K562 (cell line): ENCODE results near the gene ANKRD30A. TPM values are rescaled to one million over a fixed set of nuclear protein-coding genes. Genes with fewer than 3 reads are reported as not detected.

ENCODE experiments used
- CHD2 ChIP-seq: IDR thresholded peaks from 2 replicates; pipeline ENCODE4 v1.6.1; 2011; ENCODE audit warnings: low read depth, low read length
- CREB3 ChIP-seq: fragments of 450-650 bp; conservative IDR thresholded peaks from 2 replicates; pipeline ENCODE4 v1.6.1; 2016; ENCODE audit warnings: missing genetic modification characterization, low read depth, mild to moderate bottlenecking, missing compliant biosample characterization, moderate library complexity
- HNRNPH1 ChIP-seq: fragments of 200-400 bp; formaldehyde crosslinking; optimal IDR thresholded peaks from 2 replicates; pipeline ENCODE3; 2017; ENCODE audit warnings: low read depth, mild to moderate bottlenecking, low read length, moderate library complexity
- MAFG ChIP-seq: fragments of 450-650 bp; conservative IDR thresholded peaks from 2 replicates; pipeline ENCODE4 v1.6.1; 2016; ENCODE audit warnings: missing genetic modification characterization, missing compliant biosample characterization
- NCOA6 ChIP-seq: fragments of 450-650 bp; IDR thresholded peaks from 2 replicates; pipeline ENCODE4 v1.6.1; 2017; ENCODE audit warnings: mild to moderate bottlenecking
- NEUROD1 ChIP-seq: fragments of 150-350 bp; IDR thresholded peaks from 2 replicates; pipeline ENCODE4 v1.6.1; 2014; ENCODE audit warnings: borderline replicate concordance, low read length, low read depth; ENCODE audit not compliant: partially characterized antibody
- POLR3A ChIP-seq: IDR thresholded peaks from 2 replicates; pipeline ENCODE4 v1.6.1; 2011; ENCODE audit warnings: borderline replicate concordance, mild to moderate bottlenecking, moderate library complexity; ENCODE audit not compliant: insufficient read length, insufficient read depth; ENCODE audit errors: extremely low read depth
- PURB ChIP-seq: sonication (generic); formaldehyde crosslinking; IDR thresholded peaks from 2 replicates; pipeline ENCODE4 v1.9.0; 2021; ENCODE audit warnings: low read depth, mild to moderate bottlenecking, missing genetic modification reagents
- SMARCA4 ChIP-seq: fragments of 450-650 bp; IDR thresholded peaks from 2 replicates; pipeline ENCODE4 v1.6.1; 2016
- TCFL5 ChIP-seq: fragments of 250-450 bp; sonication (Bioruptor Pico); conservative IDR thresholded peaks from 2 replicates; pipeline ENCODE4 v1.6.1; 2021; ENCODE audit warnings: mild to moderate bottlenecking, moderate library complexity, matching md5 sums
- ZNF507 ChIP-seq: conservative IDR thresholded peaks from 2 replicates; pipeline ENCODE4 v1.6.1; 2017; ENCODE audit warnings: missing genetic modification characterization, missing compliant biosample characterization
- ZNF551 ChIP-seq: fragments of 250-450 bp; sonication (Bioruptor Pico); IDR thresholded peaks from 2 replicates; pipeline ENCODE4 v1.5.0; 2021; ENCODE audit warnings: mild to moderate bottlenecking, moderate library complexity
- ZNF695 ChIP-seq: fragments of 450-650 bp; formaldehyde crosslinking; IDR thresholded peaks from 2 replicates; pipeline ENCODE4 v1.4.0; 2020; ENCODE audit warnings: mild to moderate bottlenecking, moderate library complexity
- ZNF76 ChIP-seq: fragments of 250-450 bp; sonication (Bioruptor Pico); IDR thresholded peaks from 2 replicates; pipeline ENCODE4 v1.4.0; 2020; ENCODE audit warnings: mild to moderate bottlenecking, moderate library complexity, borderline replicate concordance
- ZNF79 ChIP-seq: fragments of 250-450 bp; sonication (Bioruptor Pico); IDR thresholded peaks from 2 replicates; pipeline ENCODE4 v1.4.0; 2020; ENCODE audit warnings: low read depth, mild to moderate bottlenecking, moderate library complexity
- polyA plus RNA-seq, 8 experiments: library from polyadenylated mRNA; depleted of rRNA in 4 of 8; stranded (reverse) in 5 of 8; unstranded in 3 of 8; fragments of >200 nt; fragmentation: Nextera tagmentation in 2 of 8; fragmentation: Illumina TruSeq in 1 of 8; extraction: Ambion mirVana in 2 of 8; extraction: Trizol in 1 of 8; gene quantifications; 2 replicates each; pipeline versions ENCODE4 v1.2.1 to v1.2.3, GENCODE V29; 2011 to 2014; ENCODE audit warnings: inconsistent platforms in 1 of 8, missing spikeins in 1 of 8
- total RNA-seq, 7 experiments: library from RNA; depleted of rRNA in 6 of 7; stranded (reverse); fragments of >200 nt in 6 of 7; fragmentation: Illumina TruSeq in 2 of 7; extraction: Trizol in 2 of 7; gene quantifications; 2 replicates each; pipeline versions ENCODE4 v1.2.1 to v1.2.3, GENCODE V29; 2011 to 2021; ENCODE audit warnings: low replicate concordance in 1 of 7
- TF ChIP-seq, protein P1 (sequence below): sonication (generic); formaldehyde crosslinking; IDR thresholded peaks from 2 replicates; pipeline ENCODE4 v1.8.0; 2023; ENCODE audit warnings: missing genetic modification reagents, mild to moderate bottlenecking, borderline replicate concordance

Gene ANKRD30A
- total and polyA plus RNA-seq, 9 of the 15 experiments (the other 6 are each of a cell fraction or from before 2014, with no cell fraction given) = 0.04 to 0.09 (median 0.07) TPM; not detected in 6

DNA sequence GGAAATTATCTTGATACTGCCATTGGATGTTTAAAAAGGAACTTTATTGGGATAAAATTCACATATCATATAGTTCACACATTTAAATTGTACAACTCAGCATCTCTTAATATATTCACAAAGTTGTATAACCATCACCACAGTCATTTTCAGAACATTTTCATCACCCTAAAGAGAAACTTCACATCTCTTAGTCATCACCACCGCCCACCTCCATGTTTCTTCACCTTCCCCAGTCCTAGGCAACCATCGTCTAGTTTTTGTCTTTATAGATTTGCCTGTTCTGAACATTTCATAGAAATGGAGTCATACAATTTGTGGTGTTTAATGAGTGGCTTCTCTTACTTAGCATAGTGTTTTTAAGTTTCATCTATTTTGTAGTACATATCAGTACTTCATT lies 96.6 kb downstream of the ANKRD30A start (continued):
- no peak for TF ChIP-seq POLR3A
- TF ChIP-seq ZNF507 (tag) = no peak
- TF ChIP-seq ZNF695 (CRISPR knock-in tag) = no peak
- TF ChIP-seq ZNF551 (CRISPR knock-in tag) = no peak
- no peak for TF ChIP-seq NCOA6
- no peak for TF ChIP-seq HNRNPH1
- no peak for TF ChIP-seq SMARCA4
- TF ChIP-seq CHD2 = no peak
- no peak for TF ChIP-seq TCFL5
- no peak for TF ChIP-seq ZNF79 (CRISPR knock-in tag)
- no peak for TF ChIP-seq NEUROD1
- no peak for TF ChIP-seq CREB3 (tag)
- no peak for TF ChIP-seq MAFG (tag)
- TF ChIP-seq, protein P1, sequence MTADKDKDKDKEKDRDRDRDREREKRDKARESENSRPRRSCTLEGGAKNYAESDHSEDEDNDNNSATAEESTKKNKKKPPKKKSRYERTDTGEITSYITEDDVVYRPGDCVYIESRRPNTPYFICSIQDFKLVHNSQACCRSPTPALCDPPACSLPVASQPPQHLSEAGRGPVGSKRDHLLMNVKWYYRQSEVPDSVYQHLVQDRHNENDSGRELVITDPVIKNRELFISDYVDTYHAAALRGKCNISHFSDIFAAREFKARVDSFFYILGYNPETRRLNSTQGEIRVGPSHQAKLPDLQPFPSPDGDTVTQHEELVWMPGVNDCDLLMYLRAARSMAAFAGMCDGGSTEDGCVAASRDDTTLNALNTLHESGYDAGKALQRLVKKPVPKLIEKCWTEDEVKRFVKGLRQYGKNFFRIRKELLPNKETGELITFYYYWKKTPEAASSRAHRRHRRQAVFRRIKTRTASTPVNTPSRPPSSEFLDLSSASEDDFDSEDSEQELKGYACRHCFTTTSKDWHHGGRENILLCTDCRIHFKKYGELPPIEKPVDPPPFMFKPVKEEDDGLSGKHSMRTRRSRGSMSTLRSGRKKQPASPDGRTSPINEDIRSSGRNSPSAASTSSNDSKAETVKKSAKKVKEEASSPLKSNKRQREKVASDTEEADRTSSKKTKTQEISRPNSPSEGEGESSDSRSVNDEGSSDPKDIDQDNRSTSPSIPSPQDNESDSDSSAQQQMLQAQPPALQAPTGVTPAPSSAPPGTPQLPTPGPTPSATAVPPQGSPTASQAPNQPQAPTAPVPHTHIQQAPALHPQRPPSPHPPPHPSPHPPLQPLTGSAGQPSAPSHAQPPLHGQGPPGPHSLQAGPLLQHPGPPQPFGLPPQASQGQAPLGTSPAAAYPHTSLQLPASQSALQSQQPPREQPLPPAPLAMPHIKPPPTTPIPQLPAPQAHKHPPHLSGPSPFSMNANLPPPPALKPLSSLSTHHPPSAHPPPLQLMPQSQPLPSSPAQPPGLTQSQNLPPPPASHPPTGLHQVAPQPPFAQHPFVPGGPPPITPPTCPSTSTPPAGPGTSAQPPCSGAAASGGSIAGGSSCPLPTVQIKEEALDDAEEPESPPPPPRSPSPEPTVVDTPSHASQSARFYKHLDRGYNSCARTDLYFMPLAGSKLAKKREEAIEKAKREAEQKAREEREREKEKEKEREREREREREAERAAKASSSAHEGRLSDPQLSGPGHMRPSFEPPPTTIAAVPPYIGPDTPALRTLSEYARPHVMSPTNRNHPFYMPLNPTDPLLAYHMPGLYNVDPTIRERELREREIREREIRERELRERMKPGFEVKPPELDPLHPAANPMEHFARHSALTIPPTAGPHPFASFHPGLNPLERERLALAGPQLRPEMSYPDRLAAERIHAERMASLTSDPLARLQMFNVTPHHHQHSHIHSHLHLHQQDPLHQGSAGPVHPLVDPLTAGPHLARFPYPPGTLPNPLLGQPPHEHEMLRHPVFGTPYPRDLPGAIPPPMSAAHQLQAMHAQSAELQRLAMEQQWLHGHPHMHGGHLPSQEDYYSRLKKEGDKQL = no peak
- no peak for TF ChIP-seq ZNF76 (CRISPR knock-in tag)
- TF ChIP-seq PURB (CRISPR knock-in tag) = no peak
